Cardiac fibroblast (primary cell): Measurements from ENCODE around the gene SLC35F3.
"Not testable (repeated sequence)": the region's sequence is repeated elsewhere in the genome, so short reads cannot be mapped to it uniquely, and the experiment has no call there.

Source experiments
- DNase-seq, 2 donors: peaks; one replicate each; pipeline versions ENCODE4 v3.0.0 to v3.0.0-alpha.2; 2010; ENCODE audit warnings: low read depth in 2 of 2
- H3K4me3 ChIP-seq, 2 donors: replicated peaks in 1 of 2; 1 replicate in 1 of 2; 2 replicates in 1 of 2; pipeline ENCODE4 v1.5.1; 2011; ENCODE audit warnings: low read depth in 2 of 2, low read length in 2 of 2, mild to moderate bottlenecking in 2 of 2, moderate library complexity in 1 of 2
- CTCF ChIP-seq: IDR thresholded peaks from one replicate; pipeline ENCODE4 v1.5.1; 2011; ENCODE audit warnings: low read depth, mild to moderate bottlenecking, low read length, inconsistent platforms

SLC35F3 gene

GRCh38 chr1:234201600-234201999 is 297.1 kb downstream of the SLC35F3 start:
- no peak for DNase-seq
- no peak for TF ChIP-seq CTCF
- no peak overlapping the region for H3K4me3 ChIP-seq

- DNase-seq: no peak
- no peak overlapping the region for H3K4me3 ChIP-seq
- no peak for TF ChIP-seq CTCF
Measured at GRCh38 chr1:234205966-234206365, 301.5 kb downstream of the SLC35F3 start.

- H3K4me3 ChIP-seq: no peak overlapping the region
- DNase-seq: peak; percentile 51 to 58
- TF ChIP-seq CTCF: no peak
Measured at GRCh38 chr1:234206651-234207284, 302.3 kb downstream of the SLC35F3 start.

DNA sequence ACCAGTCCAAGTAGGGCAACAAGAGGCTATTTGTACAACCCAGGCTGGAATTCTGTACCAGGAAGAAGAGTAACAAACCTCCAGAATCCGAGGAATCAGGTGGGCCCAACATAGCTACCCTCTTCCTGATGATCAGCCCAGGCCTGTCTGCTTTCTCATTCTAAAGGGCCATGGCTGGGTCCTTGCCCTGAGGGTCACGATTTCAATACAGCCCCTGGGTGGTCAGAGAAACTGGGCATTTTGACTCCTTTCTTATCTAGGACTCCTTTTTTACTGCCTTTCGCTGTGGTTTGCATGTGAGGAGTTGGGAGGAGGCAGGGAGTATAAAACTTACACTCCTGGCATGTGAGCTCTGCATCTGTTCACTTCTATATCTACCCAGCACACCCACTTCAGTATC is 303.9 kb downstream of the SLC35F3 start:
- TF ChIP-seq CTCF: no peak
- no peak overlapping the region for H3K4me3 ChIP-seq
- DNase-seq: no peak

- no peak for DNase-seq
- TF ChIP-seq CTCF: no peak
- H3K4me3 ChIP-seq: no peak overlapping the region
Measured at GRCh38 chr1:234208791-234209190, 304.3 kb downstream of the SLC35F3 start.

DNA sequence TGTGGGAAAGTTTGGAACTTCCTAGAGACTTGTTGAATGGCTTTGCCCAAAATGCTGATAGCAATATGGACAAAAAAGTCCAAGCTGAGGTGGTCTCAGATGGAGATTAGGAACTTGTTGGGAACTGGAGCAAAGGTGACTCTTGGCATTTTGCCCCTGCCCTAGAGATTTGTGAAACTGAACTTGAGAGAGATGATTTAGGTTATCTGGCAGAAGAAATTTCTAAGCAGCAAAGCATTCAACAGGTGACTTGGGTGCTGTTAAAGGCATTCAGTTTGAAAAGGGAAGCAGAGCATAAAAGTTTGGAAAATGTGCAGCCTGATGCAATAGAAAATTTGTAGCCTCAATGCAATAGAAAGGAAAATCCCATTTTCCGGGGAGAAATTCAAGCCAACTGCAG is 306.0 kb downstream of the SLC35F3 start:
- not testable (repeated sequence) for DNase-seq, H3K4me3 ChIP-seq

GRCh38 chr1:234211855-234212254 is 307.4 kb downstream of the SLC35F3 start:
- not testable (repeated sequence) for DNase-seq, H3K4me3 ChIP-seq
